ENCODE results near the gene FANCD2.
A peak's percentile ranks its signal among the peaks of the same experiment; 100 is the strongest.
"Not testable (repeated sequence)": the region's sequence is repeated elsewhere in the genome, so short reads cannot be mapped to it uniquely, and the experiment has no call there.

Gene FANCD2

GRCh38 chr3:10115326-10116137 lies 89.3 kb downstream of the FANCD2 start, which contains the start of gene BRK1:
Gene BRK1 (plus strand): TSS chr3:10115675. CDS start chr3:10115702, 27 bp downstream.
- peak; percentile 78 for DNase-seq

- no peak for DNase-seq
Observed at GRCh38 chr3:10116138-10116460, 89.9 kb downstream of the FANCD2 start.

GRCh38 chr3:10116928-10117327 lies 90.7 kb downstream of the FANCD2 start:
- DNase-seq: no peak

GRCh38 chr3:10119376-10119775 lies 93.1 kb downstream of the FANCD2 start:
- DNase-seq: no peak

GRCh38 chr3:10121064-10121463 lies 94.8 kb downstream of the FANCD2 start:
- DNase-seq: no peak

- no peak for DNase-seq
Observed at GRCh38 chr3:10122724-10123123, 96.5 kb downstream of the FANCD2 start.

GRCh38 chr3:10135872-10136271 lies 109.6 kb downstream of the FANCD2 start:
- DNase-seq: not testable (repeated sequence)

GRCh38 chr3:10136426-10137005 lies 110.3 kb downstream of the FANCD2 start:
- DNase-seq: no peak

GRCh38 chr3:10137178-10137577 lies 110.9 kb downstream of the FANCD2 start:
- DNase-seq: no peak

- DNase-seq: no peak
Observed at GRCh38 chr3:10140996-10141546, 114.8 kb downstream of the FANCD2 start.

- no peak for DNase-seq
Observed at GRCh38 chr3:10142707-10143560, 116.7 kb downstream of the FANCD2 start.

- no peak for DNase-seq
Observed at GRCh38 chr3:10145685-10146084, 119.4 kb downstream of the FANCD2 start.

- no peak for DNase-seq
Observed at GRCh38 chr3:10149226-10149625, 123.0 kb downstream of the FANCD2 start.

- DNase-seq: no peak
Observed at GRCh38 chr3:10150987-10151386, 124.8 kb downstream of the FANCD2 start.

Measured in NCI-H2171 (cell line).